ENCODE results near the gene DPH3.

DNA sequence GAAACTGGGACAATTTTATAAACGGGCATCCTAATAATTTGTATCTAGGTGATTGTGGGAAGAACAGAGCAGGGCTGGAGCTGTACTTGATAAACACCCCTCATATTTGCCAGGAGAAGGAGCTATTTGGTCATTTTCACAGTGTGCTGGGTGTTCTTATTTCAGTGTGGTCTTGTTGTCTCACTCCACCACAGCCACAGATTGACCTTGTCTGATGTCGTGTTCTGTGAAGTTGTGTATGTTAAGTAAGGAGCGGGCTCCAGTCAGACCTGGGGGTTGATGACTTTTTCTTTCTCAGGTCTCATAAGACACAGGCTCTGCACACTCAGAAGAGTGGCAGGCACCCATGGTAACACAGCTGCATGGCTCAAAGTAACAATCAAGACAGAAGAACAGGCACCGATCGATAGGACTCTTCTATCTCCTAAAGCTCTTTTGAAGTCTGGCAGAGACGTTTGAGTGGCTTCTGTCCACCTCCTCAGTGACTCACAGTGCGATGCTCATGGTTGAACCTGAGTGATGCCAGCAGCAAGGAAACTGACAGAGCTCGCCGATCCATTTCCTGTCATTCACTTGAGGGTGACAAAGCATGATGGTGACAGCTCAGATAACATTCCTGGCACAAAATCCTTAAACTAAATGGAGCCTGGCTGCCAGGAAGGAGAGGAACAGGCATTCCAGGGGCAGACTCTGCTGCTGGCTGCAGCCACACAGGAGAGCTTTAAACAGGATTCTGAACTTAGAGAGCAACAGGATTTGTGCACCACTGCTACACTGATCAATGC is 20.8 kb downstream of the DPH3 start:
- TF ChIP-seq, protein P1, sequence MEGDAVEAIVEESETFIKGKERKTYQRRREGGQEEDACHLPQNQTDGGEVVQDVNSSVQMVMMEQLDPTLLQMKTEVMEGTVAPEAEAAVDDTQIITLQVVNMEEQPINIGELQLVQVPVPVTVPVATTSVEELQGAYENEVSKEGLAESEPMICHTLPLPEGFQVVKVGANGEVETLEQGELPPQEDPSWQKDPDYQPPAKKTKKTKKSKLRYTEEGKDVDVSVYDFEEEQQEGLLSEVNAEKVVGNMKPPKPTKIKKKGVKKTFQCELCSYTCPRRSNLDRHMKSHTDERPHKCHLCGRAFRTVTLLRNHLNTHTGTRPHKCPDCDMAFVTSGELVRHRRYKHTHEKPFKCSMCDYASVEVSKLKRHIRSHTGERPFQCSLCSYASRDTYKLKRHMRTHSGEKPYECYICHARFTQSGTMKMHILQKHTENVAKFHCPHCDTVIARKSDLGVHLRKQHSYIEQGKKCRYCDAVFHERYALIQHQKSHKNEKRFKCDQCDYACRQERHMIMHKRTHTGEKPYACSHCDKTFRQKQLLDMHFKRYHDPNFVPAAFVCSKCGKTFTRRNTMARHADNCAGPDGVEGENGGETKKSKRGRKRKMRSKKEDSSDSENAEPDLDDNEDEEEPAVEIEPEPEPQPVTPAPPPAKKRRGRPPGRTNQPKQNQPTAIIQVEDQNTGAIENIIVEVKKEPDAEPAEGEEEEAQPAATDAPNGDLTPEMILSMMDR (IDR thresholded peaks at IDR 0.05; ENCODE audit: insufficient read depth, low read depth, low read length): no peak
- TF ChIP-seq EZH2 (IDR thresholded peaks at IDR 0.05; ENCODE audit: insufficient read depth, low read length): no peak
